Caki2 (cell line): ENCODE results near the gene ZNF415. TPM values are rescaled to one million over a fixed set of nuclear protein-coding genes. Genes with fewer than 3 reads are reported as not detected.
"Not testable (repeated sequence)": the region's sequence is repeated elsewhere in the genome, so short reads cannot be mapped to it uniquely, and the experiment has no call there.

ENCODE experiments used
- DNase-seq: peaks from one replicate; pipeline ENCODE4 v3.0.0-alpha.2; 2015; ENCODE audit warnings: low read depth
- in situ Hi-C: cut with HindIII; loops from 2 replicates; pipeline ENCODE4 v1.10.0; 2016; ENCODE audit warnings: low sequenced_read_pairs, low pct_unique_long_range_greater_than_20kb, mixed read lengths
- total RNA-seq: library from RNA; depleted of rRNA; stranded (reverse); fragments of >200 nt; shearing (Covaris generic); gene quantifications from 2 replicates; pipeline ENCODE4 v1.2.3, GENCODE V29; 2014; ENCODE audit warnings: low replicate concordance

The ZNF415 gene
- total RNA-seq, 1 experiment from 2014 or later = not detected

DNA sequence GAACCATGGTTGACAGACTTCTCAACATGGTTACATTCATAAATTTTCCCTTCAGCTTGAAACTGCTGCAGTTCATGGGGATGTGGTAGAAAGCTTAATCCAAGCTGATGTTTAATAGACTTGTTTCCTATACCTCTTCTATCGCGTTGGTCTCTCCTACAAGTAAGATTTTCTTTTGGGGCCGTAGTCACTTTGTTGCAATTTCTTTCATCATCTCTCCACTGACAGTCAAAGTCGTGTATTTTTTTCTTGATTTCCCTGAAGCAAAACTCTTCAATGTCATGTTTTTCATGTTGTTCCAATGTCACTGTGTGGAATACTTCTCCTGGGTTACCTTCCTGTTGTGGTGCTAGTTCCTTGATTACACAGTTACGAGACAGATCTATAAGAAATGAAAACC, 23.2 kb downstream of the ZNF415 start:
- DNase-seq = no peak
- in situ Hi-C loops = no loop called here

DNA sequence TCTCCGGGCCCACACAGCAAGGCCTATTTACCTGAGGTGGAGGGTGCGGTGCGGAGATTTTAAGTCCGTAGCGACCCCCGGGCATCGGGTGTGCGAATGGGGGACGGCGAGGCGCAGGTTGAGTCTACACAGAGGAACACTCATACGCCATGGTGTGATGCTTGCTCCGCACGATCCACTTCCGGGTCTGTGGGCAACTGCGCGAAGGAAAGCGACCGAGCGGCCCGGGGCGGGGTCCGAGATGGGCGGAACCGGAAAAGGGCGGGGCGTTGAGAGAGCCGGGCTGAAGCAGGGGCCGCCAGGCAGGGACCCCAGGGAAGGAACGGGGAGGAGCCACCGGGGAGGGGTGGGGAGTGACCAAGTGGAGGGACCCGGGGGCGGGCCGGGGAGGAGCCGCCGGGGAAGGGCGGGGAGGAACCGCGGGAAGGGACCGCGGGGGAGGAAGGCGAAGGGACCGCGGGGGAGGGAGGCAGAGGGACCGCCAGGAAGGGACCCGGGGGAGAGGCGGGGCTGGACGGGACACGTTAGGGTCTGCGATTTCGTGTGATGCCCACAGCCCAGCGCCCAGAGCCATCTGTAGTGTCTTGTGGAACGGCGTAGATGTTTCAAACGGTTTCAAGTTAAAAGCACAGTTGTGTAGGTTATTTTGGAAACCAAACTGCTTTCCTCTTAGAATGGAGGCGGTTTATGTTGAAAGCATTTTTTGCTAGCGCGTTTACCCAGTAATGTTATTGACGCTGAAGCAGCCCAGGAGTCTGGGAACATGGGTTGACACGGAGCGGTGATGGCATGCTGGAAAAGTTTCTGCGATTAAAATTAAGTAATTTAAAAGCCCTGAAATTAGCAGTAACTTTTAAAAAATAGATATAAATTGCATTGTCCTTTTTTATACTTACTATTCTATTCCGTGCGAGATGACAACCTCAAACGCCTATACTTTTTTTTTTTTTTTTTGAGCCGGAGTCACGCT, 29.2 kb downstream of the ZNF415 start, which contains the start of gene ZNF160:
Gene ZNF160, minus strand, starts transcription at position 189 of the 970 bp plus-strand sequence. CDS start 17,146 bp downstream, outside the sequence.
- DNase-seq = peak; percentile 95
- in situ Hi-C loops = no loop called here

DNA sequence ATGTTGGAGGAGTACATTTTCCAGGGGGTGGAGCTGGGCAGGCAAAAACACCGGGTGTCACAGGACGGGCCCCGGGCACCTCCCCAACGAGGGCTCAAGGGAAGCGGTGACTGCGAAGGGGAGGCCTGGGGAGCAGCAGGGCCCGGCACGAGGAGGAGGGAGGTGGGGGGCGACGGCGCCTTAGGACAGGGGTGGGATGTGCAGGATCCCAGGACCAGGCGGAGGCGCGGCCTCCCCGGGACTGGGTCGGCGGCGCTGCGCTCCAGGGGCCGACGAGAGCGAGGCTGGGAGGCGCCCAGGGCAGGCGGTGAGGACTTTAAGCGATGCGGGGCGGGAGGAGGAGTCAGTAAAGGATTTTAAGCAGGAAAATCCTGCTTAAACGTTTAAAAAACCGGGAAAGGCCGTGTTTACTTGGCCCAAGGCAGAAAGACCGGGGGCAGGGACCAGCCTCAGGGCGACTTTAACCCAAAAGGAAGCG, 29.9 kb downstream of the ZNF415 start:
- DNase-seq = peak; percentile 44
- in situ Hi-C loops = no loop called here

DNA sequence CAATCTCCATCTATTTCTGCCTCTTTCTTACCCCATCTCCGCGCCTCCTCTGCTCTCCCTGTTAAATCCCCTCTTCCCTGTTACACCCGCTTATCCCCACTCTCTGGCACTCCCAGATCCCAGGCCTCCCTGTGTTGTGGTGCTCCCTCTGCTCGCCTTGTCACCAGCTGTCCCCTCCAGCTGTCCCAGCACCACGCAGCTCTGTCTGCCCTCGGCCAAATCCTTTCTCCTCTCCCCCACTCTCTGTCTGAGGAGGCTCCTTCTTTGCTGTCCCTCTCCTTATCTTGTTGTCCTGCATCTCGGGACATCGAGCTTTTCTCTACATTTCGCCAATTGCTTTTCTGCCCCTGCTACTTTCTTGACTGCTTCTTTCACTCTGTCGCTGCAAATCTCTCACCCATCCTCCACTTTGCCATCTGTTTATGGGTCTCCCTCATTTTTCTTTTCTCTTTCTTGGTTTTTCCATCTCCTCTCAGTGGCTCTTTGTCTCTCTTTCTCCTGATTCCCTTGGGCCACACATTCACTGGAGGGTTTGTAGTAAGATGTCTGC, 30.4 kb downstream of the ZNF415 start:
- in situ Hi-C loops = no loop called here
- no peak for DNase-seq

GRCh38 chr19:53101518-53101917, 31.2 kb downstream of the ZNF415 start:
- in situ Hi-C loops = no loop called here

DNA sequence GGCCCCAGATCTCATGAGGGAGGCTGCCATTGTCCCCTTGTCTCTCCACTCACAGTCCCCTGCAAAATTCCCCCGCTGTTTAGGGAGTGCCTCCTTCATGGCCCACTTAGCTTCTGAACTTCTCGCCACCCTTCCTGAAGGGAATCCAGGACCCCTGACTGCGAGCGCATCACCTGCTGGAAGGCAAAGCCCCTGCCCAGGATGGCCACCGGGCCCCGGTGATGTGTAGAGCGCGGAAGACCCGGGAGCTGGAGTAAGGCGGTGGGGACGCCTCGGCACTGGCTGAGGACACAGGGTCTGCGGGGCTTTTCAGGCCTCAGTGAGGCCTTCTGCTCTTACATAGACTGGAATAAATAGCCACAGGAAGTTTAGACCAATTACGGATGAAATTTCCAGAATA, 34.1 kb downstream of the ZNF415 start:
- in situ Hi-C loops, DNase-seq: not testable (repeated sequence)

More at GRCh38 chr19:53101518-53101917, 31.2 kb downstream of the ZNF415 start:
- no peak for DNase-seq

GRCh38 chr19:53096982-53097690, 35.6 kb downstream of the ZNF415 start:
- in situ Hi-C loops, DNase-seq: not testable (repeated sequence)

- DNase-seq = not testable (repeated sequence)
Measured at GRCh38 chr19:53096579-53096978, 36.1 kb downstream of the ZNF415 start.

GRCh38 chr19:53094754-53095575, 37.7 kb downstream of the ZNF415 start:
- no peak for DNase-seq
- in situ Hi-C loops = no loop called here

More at GRCh38 chr19:53096579-53096978, 36.1 kb downstream of the ZNF415 start:
- in situ Hi-C loops = not testable (repeated sequence)

DNA sequence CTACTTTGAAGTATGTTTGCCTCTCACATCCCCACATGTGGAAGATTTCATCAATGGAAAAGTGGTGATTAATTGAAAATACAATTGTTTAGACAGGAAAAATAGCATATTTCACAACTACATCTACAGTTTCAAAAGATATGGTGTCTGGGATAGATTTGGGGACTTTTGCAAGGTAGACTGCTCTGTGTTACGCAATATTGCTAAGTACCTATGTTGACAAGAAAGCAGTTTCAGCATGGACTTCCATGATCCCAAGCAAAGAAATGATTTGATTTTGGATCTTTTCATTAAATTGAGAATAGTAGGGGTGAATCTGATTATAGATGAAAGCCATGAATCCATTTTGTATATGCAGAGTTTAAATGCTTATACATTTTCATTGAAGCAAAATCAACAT, 40.0 kb downstream of the ZNF415 start:
- in situ Hi-C loops = no loop called here
- no peak for DNase-seq

DNA sequence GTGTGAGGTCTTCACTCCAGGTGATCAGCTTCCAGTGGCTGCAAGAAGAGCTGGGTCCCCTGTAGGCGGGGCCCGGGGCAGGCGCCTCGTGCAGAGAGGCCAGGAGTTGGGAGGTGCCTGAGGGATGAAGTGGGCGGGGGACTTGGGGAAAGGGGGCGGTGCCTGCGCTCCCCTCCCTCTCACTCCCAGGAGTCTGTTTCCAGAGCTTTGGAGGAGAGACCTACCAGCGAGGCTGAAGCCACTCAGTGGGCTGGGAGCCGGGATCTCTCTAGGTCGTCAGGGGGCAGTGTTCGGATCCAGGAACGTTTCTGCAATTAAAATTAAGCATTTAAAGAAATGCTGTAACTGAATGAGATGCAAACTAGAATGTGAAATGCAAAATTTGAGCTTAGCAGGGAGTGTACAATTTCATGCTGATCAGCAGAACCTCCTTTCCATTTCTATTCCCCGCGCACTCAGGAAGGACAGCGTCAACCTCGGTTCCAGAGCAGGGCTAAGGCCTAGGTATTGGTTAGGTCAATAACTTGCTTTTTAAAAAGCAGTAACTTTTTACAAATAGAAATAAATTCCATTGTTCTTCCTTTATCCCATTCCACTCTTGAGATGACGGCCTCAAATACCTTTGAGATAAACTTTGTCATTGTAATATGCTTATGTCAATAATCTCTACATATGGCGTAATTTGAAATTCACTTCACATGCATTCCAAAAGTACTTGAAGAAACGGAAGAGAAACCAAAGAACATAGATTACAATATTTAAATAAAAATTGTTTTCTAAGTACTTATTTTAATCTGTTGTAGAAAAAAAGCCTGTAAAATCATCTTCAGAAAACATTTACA, 41.1 kb downstream of the ZNF415 start:
- in situ Hi-C loops = no loop called here
- DNase-seq = no peak

DNA sequence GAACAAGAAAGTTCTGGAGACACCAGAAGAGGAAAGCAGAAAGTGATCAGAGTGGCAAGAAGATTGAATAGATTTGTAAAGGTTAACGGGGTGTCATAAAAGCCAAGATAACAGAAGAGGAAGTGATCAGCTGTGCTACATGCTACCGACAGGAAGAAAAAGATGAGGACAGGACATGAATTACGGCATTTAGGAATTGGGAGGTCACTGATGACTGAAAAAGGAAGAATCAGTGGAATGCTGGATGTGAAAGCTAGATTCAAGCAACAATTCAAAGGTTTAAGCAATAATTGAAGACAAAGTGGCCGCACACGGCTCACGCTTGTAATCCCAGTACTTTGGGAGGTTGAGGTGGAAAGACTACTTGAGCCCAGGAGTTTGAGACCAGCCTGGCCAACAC, 44.6 kb downstream of the ZNF415 start:
- no peak for DNase-seq
- in situ Hi-C loops = no loop called here

GRCh38 chr19:53086949-53087348, 45.8 kb downstream of the ZNF415 start:
- no peak for DNase-seq
- in situ Hi-C loops = no loop called here

DNA sequence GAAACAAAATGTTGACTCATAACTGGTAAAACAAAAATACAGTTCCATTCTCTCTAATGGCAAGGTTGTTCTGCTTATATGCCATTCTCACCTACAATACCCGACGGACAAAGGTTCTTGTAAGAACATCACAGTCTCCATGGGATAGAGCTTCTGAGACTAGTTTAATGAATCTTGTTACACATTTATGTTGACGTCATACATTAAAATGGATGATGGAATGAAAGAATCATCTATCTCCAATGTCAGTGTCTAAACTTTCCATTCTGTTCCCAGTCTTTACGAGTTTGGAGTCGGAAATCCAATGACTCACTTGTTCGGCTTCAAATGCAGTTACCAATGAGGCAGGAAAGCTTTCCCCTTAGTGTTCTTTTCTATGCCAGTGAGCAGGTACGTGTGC, 47.2 kb downstream of the ZNF415 start:
- in situ Hi-C loops = no loop called here

GRCh38 chr19:53082929-53083328, 49.8 kb downstream of the ZNF415 start:
- in situ Hi-C loops = no loop called here
- no peak for DNase-seq

More for the DNA sequence above, 47.2 kb downstream of the ZNF415 start:
- no peak for DNase-seq

GRCh38 chr19:53079313-53079924, 53.3 kb downstream of the ZNF415 start:
- in situ Hi-C loops = no loop called here
- no peak for DNase-seq

- in situ Hi-C loops = no loop called here
- DNase-seq = no peak
Measured at GRCh38 chr19:53078668-53079067, 54.0 kb downstream of the ZNF415 start.
